Neural cell (in vitro differentiated cells): ENCODE data around the gene TLNRD1.

Source experiments
- POLR2AphosphoS5 ChIP-seq: IDR thresholded peaks from 2 replicates; pipeline ENCODE4 v1.6.1; 2012
- TF ChIP-seq, protein P1 (sequence below): fragments of 450-650 bp; IDR thresholded peaks from 2 replicates; pipeline ENCODE4 v1.5.1; 2014; ENCODE audit warnings: antibody characterized with exemption, mild to moderate bottlenecking, moderate library complexity; ENCODE audit not compliant: poor library complexity, severe bottlenecking

DNA sequence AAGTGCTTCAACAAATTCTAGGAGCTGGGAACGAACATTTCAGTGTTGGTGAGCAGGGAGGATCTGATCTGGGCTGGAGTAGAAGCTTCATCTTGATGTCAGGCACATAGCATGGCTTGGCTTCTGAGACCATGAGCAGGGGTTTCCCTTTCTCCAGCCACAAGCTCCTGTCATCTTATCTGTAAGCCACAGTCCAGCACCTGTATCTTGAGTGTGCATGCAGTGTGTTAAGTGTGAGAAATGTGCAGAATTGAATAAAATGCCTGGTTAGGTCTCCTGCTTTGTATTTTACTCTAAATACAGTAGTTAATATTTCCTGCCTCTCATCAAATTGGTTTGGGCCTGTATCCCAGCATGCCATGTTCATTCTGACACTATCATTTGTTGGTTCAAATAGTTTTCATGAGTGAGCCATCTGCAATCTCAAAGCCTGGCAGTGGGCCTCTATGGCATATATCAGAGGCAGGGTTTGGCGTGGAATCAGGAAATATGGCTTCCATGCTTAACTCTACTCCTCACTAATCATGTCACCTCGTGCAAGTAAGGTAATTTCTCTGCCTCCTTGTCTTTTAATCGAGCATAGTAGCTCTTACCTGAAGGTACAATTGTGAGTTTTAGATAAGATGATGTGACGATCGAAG, 43.3 kb downstream of the TLNRD1 start:
- TF ChIP-seq, protein P1, sequence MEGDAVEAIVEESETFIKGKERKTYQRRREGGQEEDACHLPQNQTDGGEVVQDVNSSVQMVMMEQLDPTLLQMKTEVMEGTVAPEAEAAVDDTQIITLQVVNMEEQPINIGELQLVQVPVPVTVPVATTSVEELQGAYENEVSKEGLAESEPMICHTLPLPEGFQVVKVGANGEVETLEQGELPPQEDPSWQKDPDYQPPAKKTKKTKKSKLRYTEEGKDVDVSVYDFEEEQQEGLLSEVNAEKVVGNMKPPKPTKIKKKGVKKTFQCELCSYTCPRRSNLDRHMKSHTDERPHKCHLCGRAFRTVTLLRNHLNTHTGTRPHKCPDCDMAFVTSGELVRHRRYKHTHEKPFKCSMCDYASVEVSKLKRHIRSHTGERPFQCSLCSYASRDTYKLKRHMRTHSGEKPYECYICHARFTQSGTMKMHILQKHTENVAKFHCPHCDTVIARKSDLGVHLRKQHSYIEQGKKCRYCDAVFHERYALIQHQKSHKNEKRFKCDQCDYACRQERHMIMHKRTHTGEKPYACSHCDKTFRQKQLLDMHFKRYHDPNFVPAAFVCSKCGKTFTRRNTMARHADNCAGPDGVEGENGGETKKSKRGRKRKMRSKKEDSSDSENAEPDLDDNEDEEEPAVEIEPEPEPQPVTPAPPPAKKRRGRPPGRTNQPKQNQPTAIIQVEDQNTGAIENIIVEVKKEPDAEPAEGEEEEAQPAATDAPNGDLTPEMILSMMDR, result no peak
- no peak for TF ChIP-seq POLR2AphosphoS5
